CD4-positive, alpha-beta T cell treated with Interleukin-1 beta for 1 hour (primary cell): ENCODE measurements around the gene POLR3H.
A peak's percentile ranks its signal among the peaks of the same experiment; 100 is the strongest.
"Not testable (repeated sequence)": the region's sequence is repeated elsewhere in the genome, so short reads cannot be mapped to it uniquely, and the experiment has no call there.

Source experiments
- DNase-seq, 2 donors: peaks; one replicate each; pipeline ENCODE4 v3.0.0-alpha.2; 2020 to 2022

The POLR3H gene, protein sequence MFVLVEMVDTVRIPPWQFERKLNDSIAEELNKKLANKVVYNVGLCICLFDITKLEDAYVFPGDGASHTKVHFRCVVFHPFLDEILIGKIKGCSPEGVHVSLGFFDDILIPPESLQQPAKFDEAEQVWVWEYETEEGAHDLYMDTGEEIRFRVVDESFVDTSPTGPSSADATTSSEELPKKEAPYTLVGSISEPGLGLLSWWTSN

DNA sequence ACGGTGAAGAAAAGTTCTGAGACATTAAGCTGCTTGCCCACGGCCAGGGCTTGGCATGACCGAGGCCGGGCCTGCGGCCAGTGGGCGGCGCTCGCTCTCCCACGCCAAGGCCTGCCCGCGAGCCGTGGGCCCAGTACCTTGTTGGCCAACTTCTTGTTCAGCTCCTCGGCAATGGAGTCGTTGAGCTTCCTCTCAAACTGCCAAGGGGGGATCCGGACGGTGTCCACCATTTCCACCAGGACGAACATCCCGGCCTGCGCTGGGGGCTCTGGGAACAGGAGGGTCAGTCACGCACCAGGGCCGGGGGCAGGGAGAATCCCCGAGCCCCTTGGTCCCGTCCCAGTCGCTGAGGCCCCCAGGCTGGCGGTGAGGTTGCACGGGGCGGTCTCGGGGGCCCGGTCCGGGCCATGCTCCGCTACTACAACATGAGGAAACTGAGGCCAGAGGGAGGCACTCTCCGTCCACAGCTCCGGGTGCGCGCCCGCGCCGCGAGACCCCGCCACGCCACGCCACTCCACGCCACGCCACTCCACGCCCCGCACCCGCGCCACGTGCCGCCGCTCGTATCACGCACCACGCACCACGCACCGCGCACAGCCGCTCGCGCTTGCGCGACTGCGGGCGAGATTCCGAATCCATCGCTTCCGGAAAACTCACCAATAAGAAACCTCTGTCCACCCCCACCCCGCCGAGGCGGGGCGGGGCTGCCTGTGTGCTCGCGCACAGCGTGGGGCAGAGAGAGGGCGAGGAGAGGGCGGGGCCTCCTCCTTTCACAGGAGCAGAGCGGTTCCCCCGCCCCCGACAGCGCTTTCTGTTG is at the start of gene POLR3H:
Gene POLR3H (minus strand): TSS at position 617 of the 817 bp plus-strand sequence. CDS start 369 bp downstream, at position 248.
- DNase-seq, result peak; percentile 97 to 98

- not testable (repeated sequence) for DNase-seq
Observed at GRCh38 chr22:41593336-41593960, 49.2 kb upstream of the POLR3H start.

- peak; percentile 100 for DNase-seq
Observed at GRCh38 chr22:41589391-41590241, 45.3 kb upstream of the POLR3H start, which contains the start of gene PMM1. PMM1 (minus strand) TSS chr22:41589840; CDS start chr22:41589805, 35 bp downstream.

GRCh38 chr22:41587347-41587723 is 43.1 kb upstream of the POLR3H start:
- no peak for DNase-seq

- no peak for DNase-seq
Observed at GRCh38 chr22:41585898-41586297, 41.6 kb upstream of the POLR3H start.

- no peak for DNase-seq
Observed at GRCh38 chr22:41584881-41585280, 40.6 kb upstream of the POLR3H start.

GRCh38 chr22:41582694-41583093 is 38.4 kb upstream of the POLR3H start:
- DNase-seq, result no peak

GRCh38 chr22:41579997-41580355 is 35.7 kb upstream of the POLR3H start:
- no peak for DNase-seq

GRCh38 chr22:41579297-41579996 is 35.2 kb upstream of the POLR3H start:
- no peak for DNase-seq

DNA sequence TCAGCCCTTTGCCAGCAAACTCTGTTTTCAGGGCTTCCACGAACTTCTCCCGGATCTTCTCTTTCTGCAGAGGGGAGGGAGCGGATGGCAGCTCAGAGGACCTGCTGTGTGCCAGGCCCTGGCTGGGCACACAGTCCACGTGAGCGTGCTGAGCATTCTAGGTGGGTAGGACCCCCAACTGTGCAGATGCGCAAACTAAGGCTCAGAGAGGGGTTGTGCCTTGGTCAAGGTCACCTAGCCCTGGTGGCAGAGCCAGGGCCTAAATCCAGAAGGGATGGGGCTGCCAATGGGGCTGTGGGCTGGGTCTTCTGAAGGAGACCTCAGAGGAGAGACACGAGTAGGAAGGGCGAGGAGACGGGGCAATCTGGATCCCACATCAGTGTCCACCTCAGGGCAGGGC is 34.5 kb upstream of the POLR3H start:
- no peak for DNase-seq

- DNase-seq, result no peak
Observed at GRCh38 chr22:41578114-41578513, 33.8 kb upstream of the POLR3H start.

DNA sequence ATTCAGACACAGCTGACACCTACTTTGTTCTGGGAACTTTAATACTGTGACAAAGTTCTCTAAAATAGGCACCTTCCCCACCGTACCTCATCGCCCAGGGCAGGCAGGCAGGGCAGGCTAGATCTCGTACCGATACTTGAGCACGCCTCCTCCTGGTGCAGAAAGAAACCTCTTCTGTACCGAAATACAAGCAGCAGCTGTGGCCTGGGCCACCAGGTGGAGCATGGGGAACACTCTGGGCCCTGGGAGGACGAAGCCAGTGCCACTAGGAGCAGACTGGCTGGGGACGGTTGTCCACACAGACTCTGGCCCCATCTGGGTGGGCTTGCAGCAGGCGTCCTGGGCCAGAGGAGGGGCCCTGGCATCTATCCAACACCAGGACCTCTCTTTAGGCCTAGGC is 32.6 kb upstream of the POLR3H start:
- peak; percentile 27 to 41 for DNase-seq

GRCh38 chr22:41575533-41575932 is 31.3 kb upstream of the POLR3H start:
- no peak for DNase-seq

DNA sequence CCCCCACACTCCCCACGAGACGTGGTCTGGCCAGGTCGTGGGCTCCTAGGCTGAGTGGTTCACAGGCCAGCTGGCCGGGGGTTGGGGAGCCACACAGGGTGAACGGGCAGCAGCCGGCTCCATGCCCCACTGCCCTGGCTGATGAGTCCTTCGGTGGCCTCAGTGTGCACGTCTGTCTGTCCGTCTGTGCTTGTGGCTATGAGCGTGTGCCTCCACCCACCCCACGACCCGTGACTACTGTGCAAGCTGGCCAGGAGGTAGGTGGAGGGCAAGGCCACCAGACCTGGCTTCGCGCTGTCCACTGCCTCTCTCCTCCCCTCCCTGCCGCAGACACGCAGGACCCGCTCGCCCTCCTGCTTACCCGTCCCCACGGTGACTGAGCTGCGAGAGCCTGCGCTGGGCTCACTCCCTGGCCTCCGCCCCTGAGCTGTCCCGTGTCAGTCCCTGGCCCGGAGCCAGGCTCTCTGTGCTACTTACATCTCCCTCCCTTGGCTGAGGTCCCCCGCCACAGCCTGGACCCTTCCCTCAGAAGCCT is 30.6 kb upstream of the POLR3H start:
- no peak for DNase-seq

DNA sequence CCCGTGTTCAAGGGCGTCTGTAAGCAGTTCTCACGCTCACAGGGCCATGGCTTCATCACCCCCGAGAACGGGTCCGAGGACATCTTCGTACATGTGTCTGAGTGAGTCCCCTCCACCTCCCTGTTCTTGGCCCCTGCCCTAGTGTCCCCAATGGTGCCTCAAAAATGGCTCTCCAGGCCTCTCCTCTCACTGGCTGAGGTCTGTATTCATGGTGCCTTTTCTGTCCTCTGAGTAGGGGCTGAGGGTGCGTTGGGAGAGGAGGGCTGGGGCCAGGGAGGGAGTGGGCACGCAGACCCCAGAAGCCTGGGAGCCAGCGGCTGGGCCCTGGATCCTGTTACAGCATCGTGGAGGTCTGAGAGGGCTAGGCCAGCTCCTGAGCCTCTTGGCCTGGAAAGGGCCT is 29.4 kb upstream of the POLR3H start:
- DNase-seq, result no peak

DNA sequence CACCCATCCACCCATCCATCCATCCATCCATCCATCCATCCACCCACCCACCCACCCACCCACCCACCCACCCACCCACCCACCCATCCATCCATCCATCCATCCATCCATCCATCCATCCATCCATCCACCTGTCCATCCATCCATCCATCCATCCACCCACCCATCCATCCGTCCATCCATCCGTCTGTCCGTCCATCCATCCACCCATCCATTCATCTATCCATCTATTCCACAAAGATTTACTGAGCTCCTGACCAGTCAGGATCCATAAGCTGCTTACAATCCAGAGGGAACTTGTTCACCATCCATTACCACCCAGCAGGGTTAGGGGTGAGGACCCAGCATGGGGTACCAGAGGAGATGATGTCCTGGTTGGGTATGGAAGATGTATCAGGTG is 28.0 kb upstream of the POLR3H start:
- not testable (repeated sequence) for DNase-seq

- no peak for DNase-seq
Observed at GRCh38 chr22:41571786-41572185, 27.5 kb upstream of the POLR3H start.

- DNase-seq, result no peak
Observed at GRCh38 chr22:41570221-41570620, 26.0 kb upstream of the POLR3H start.

DNA sequence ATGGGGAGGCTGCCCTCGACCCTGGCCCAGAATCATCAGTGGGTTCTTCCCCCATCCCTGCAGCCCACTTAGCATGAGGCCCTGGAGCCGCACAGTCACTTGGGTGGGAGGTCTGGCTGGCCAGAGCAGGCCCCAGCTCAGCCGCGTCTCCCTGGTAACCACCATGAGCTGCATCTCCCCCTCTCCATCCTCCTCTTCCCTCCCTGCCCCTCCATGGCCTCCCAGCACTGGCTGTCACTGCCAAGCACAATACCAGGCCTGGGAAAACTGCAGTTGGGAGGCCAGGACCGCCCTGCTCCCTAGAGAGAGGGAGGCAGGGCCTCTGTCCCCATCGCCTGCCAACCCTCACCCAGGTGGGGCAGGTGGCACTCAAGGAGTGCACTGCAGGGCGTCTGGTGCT is 24.5 kb upstream of the POLR3H start:
- no peak for DNase-seq

DNA sequence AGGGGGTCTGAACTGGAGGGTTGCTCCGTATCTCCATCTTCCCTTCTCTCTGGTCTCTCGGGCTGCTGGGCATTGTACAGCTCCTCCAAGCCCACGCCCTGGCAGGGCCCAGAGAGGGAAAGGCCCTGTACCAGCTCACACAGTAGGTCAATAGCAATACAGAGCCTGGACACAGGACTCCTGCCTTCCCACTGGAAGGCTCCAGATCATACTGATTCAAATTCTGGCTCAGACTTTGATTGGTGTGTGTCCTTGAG is 23.2 kb upstream of the POLR3H start:
- no peak for DNase-seq

DNA sequence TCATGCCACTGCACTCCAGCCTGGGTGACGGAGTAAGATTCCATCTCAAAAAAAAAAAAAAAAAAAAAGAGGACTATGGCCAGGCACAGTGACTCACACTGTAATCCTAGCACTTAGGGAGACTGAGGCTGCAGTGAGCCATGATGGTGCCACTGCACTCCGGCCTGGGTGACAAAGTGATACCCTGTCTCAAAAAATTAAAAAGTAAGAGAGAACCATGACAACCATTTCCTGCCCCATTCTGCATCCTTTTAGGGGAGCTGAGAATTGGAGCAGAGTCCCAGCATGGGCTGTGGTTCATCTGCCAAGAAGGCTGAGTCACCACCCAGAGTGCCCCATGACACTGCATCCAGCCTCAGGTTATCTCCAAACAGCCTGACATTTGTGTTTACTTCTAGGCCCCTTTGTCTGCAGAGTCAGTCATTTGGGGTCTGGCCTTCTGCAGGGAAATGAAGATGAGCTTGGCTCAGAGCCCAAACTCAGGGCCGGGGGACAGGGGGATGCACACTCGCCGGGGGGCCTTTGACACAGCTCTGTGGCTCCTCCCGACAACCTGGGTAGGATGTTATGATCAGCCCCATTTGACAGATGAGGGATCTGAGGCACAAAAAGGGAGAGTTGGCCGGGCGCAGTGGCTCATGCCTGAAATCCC is 21.3 kb upstream of the POLR3H start:
- no peak for DNase-seq

- no peak for DNase-seq
Observed at GRCh38 chr22:41564563-41564962, 20.3 kb upstream of the POLR3H start.
